Limb (tissue), 2 donors: Measurements from ENCODE around the gene PHEX.

Source experiments
- DNase-seq, 2 donors: peaks; one replicate each; pipeline ENCODE4 v3.0.0-alpha.2; 2016; ENCODE audit errors: extremely low spot score in 2 of 2

PHEX gene

DNA sequence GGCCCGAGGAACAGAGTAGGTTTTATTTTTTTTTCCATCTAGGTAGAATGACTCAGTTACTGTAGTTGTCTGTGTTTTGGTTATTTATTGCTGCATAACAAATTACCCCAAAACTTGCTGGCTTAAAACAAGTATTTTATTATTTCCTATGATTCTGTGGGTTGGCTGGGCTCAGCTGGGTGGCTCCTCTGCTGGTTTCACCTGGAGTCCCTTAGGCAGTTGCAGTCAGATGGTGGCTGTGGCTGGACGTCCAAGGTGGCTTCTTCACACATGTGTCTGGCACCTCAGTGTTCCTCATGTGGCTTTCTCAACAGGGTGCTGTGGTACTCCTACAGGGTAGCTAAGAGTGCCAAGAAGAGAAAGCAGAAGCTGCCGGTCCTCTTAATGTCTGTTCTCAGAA is 115.8 kb downstream of the PHEX start:
- no peak for DNase-seq

DNA sequence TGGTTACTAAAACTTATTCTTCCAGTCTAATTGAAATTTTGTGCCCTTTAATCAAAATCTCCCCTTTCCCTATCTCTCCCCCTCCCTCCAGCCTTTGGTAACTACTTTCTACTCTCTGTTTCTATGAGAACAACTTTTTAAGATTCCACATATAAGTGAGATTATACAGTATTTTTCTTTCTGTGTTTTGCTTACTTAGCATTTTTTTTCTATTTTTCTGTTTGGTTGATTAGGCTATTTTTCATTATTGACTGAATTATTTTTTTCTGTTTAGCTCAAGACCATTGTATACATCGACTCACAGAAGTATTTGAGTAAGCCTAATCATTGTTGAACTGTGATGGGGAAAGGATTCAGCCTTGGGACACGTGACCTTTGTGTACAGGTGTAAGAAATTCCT is 116.4 kb downstream of the PHEX start:
- DNase-seq = no peak

DNA sequence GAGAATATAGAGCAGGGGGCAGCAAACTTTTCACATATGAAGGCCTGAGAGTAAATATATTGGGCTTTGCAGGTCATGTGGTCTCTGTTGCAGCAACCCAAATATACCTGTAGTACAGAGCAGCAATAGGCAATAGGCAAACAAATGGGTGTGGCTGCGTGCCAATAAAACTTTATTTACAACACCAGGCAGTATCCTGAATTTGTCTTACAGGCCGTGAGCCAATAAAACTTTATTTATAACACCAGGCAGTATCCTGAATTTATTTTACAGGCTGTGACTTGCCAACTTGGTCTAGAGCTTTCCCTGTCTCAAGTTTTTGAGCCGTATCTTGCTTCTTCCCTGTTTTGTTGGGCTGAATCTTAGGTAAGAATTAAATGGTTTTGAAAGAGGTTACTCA is 118.2 kb downstream of the PHEX start:
- no peak for DNase-seq

DNA sequence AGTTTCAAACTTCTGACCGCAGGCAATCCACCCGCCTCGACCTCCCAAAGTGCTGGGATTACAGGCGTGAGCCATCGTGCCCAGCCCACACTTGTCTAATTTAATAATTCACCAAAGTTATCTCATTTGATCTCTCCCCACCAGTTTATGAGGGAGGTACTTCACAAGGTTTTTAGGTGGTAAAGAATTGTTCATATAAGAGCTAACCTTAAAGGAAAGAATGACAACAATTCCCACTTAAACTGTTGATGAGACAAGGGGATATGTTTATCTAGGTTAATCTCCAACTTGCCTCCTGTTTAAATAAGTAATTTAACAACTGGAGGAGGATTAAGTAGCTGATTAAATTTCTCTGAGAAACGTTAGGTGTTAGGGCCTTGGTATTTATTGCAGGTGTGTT is 123.0 kb downstream of the PHEX start:
- DNase-seq = no peak

DNA sequence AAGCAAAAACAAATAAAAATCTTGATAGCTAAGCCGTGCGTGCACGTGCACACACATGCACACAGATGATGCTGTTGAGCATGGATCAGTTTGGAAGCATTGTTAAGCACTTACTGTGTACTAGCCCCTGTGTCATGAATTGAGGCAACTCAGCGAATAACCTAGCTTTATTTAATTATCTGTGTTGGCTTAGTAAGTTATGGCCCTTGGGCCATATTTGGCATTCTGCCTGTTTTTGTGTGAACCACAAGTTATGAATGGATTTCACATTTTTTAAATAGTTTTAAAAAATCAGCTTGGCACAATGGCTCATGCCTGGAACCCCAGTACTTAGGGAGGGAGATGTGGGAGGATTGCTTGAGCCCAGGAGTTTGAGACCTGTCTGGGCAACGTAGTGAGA is 126.9 kb downstream of the PHEX start:
- no peak for DNase-seq

DNA sequence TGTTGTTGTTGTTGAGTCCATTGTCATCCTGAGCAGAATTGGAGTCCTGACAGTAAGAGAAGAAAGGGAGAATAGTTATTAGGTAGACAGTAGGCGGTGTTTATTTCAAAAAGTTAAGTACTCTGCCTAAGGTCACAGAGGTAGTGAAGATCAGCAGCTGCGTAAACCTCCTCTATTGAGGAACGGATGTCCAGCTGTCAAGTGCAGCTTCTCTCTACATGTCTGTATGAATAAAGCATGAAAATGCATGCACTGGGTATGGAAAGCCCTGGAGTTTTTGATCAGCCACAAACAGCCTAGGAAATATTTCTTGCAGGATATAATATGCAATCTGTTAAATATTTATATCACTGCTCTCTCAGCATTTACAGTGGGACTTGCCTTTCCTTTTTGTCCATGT is 131.2 kb downstream of the PHEX start:
- DNase-seq = no peak

DNA sequence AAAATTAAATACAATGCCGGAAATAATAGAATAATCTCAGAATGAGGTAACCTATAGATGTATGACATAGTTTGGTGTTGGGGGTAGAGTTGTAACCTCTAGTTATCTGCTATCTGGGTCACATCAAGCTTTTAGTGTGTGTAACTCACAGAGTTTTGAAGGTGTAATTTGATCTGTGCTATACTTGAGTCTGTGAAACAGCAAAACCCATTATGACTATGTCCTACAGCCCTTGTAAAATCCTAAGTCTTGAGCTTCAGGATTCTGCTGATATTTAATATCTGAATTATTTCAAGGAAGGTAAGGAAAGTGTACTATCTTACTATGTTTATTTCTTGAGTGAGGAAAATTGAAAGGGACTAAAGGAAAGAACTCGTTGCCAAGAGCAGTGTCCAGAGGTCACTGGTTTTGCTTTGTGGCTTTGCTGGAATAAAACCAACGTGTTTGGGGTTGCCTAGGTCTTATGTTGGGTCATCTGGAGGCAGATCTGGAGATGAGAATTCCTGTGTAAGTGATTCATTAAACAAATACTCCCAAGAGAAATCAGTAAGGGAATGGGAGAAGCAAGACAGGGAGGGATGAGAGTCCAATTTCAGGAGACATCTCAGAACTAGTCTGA is 132.8 kb downstream of the PHEX start:
- no peak for DNase-seq

DNA sequence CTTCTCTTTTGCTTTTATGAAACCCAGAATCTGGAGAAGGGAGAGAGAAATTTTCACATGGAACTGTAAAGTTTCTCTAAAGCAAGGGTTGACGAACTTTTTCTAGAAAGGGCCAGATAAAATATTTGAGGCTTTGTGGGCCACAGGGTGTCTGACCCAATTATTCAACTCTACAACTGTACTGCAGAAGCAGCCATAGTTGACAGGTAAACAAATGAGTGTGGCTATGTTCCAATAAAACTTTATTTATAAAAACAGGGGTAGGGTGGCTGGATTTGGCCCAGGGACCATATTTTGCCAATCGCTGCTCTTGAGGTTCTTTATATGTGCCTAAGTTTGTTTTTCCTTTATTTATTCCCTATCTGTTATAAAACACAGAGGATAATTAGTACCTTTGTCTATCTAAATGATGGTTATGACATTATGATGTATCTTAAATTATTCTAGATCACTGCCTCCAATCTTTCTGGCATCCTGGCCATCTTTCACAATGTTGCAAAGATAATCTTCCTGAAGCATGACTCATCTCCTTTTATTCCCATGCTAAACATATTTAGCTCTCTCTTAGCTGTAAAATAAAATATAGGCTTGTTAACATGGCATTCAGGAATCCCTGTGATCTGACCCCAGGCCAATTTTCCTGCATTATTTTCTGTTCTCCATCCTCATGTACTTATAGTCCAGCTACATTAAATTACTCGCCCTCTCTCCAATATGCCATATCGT is 133.8 kb downstream of the PHEX start:
- no peak for DNase-seq

DNA sequence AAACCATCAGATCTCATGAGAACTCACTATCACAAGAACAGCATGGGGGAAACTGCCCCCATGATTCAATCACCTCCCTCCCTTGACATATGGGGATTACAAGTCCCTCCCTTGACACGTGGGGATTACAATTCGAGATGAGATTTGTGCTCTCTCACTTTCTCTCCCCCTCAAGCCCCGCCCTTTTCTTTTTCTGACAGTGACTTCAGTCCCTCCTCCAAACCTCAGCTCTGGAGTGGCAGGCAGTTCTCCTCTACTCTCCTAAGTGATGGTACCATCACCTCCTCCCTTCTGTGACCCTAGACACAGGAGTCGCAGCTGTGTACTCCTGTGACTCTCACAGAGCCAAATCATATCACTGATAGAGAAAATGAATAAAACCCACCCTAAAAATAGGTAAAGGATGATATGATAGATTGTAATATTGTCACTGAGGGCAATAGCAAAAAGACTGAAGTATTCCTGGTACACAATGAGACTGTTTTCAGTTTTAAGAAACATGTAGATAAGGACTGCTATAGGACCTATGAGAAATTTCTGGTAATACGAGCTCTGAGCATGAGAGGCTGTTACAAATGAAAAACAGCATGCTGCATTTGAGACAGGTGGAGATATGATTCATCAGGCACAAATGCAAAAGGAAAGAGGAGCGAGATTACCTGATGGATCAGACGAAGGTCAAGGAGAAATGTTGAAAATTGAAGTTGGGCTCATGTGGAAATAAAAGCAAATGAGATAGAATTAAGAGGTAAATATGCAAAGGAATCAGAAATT is 139.3 kb downstream of the PHEX start:
- DNase-seq = no peak

DNA sequence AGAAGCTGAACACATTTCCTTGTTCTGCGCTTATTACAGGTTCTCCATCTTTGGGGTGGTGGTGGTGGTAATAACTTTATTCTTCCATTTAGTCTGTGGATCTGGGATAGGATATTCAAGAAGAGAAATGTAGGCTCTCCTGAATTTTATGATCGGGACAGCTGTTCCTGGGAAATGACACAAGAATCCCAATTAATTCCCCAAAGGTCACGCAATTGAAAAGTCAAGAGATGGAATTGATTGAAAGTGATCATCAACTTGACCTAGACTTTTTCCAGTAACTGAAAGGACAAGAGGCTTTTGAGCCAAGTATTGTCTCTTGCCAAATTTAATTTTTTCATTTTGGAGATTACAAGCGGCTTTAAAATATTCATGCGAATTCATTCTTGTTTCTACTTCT is 141.8 kb downstream of the PHEX start:
- no peak for DNase-seq

DNA sequence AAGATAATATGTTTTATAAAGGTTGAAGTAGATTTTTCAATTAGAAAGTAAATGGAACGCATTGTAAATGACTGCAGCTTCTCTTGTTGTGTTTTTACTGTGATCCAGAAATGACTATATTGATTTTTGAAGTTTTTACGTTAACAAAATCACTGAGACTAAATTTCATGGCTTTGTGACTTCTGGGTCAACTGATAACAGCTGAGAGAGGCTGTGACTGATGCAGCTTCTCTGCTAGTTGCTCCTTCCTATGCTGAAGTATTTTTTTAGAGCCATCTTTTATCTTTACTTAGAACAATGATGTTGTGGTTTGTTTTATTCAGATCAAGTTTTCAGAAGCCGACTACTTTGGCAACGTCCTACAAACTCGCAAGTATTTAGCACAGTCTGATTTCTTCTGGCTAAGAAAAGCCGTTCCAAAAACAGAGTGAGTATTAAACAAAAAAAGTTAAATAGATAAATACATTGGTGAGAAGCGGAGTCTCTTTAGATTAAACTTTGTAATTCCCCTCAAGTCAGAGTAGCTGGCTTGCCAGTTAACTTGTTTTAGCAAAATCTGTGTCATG is 145.9 kb downstream of the PHEX start:
- DNase-seq = no peak

DNA sequence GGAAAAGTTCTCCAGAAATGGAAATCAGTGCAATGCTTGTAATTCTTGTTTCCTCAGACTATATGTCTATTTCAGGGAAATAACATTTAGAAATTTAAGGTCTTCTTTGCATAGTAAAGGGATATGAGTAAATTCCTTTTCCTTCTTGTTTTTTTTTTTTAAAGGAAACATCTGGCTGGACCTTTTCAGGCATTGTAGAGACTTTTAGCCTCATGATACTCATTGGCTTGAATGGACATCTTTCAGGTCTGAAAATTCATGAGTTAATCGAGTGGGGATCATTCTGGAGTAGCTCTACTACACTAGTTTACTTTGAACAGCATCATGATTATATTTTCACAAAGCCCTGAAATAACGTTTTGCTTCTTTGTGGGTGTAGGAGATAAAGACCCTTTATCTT is 152.0 kb downstream of the PHEX start:
- DNase-seq = no peak

DNA sequence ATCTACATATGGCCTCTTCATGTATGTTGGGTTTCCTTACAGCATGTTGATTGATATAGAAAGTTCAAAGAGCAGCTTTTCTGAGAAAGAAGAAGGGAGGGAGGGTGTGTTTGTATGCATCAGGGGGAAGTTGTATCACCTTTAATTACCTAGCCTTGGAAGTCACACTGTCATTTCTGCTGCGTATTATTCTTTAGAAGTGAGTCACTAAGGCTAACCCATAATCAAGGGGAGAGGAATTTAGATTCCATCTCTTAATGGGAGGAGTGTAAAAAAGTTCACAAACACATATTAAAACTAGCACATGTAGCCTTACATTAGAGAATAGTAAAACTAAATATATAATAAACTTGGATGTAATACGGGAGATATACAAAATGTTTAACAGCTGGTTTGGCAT is 154.0 kb downstream of the PHEX start:
- DNase-seq = no peak

DNA sequence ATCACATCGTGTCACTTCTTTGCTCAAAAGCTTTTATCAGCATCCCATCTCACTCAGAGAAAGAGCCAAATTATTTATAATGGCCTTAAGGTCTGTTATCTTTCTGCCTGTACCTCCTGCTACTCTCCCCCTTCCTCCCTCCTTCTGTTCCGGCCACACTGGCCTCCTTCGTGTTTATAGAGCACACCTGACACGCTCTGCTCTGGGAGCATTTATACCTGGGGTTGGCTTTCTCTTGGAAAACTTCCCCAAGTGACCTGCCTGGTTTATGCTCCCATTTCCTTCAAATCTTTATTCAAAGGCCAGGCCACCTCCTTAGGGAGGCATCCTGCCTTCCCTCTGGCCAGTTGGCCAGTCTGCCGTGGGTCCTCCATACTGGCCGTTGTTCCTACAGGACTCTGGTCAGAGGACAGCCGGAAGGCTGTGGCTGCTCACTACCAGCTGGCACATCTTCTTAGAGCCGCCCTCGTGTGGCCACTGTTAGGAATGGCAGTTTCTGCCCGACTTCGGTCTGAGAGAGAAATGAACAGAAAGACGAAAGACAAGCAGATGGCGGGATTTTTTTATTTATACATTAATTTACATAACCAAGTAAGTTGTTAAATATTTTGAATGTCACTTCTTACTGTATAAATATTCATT is 160.4 kb downstream of the PHEX start:
- peak; percentile 8 to 35 for DNase-seq

DNA sequence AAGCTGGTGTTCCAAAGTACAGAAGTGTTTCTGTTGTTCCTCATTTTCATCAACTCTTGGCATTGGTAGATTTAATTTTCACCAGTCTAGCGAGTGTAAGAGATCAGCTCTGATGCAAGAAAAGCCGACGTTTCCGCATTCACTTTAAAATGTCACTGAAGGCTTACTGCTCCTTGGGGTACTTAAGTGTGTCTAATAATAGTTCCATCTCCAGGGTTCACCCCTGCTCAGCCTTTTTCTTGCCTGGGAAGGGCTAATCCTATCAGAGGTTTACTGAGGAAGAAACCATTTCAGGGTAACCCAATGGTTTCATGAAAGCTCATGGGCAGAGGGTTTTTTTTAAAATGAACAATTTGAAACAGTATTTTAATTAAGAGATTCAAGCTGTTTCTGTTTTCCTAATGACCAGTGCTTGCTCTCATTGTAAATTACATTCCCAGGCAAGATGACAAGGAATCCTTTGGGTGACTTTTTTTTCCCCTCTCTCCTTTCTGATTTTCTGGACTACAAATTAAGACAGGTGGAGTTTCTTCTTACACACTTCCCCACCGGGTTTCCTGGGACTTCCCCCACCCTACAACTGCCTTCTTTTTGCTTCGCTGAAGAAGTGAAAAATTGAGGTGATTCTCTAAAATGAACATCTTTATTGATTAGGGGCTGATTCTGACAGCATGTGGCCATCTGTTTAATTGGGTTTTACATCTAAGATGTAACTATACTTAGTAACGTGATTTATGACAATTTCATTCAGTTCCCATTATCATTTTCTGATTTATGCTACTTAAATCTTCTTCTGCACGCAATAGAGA is 161.9 kb downstream of the PHEX start:
- no peak for DNase-seq

DNA sequence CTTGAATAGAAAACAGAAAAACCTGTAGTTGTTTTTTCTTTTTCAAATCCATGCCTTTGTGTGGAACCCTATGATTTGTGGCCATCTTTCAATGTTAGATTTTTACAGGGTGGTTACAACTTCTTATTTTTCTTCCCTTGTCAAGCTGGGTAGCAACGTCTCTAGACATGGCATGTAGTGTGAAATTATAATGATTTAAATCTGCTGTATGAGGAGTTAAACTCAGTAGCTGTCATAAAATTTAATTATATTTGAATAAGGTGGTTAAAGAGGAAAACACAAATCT is 162.5 kb downstream of the PHEX start:
- no peak for DNase-seq

DNA sequence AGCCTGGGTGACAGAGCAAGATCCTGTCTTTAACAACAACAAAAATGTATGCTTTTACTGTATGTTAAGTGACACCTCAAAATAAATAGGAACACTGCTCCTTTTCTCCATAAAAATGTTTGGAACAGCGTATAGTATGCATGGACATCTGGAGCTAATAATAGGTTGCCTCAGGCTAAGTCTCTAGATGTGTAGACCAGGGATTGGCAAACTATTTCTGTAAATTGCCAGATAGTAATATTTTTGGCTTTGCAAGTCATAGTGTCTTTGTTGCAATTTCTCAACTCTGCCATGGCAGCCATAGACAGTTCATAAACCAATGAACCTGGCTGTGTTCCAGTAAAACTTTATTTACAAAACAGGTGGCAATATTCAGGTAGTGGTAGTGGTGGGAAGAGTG is 164.0 kb downstream of the PHEX start:
- DNase-seq = no peak

DNA sequence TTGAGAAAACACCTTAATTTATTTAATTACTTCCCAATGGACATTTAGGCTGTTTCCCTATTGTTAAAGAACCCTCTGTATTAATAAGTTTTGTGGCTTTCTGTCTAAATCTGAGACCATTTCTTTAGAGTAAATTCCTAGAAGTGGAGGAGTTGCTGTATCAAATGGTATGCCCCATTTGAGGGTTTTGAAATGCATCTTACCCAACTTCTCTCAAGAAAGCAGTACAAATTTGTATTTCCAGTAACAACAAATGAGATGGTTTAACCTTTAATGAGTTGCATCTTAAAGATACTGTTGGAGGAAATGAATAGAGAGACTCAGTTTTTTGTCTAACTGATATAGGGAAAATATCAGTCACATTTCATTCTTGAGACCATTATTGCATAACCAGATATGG is 170.1 kb downstream of the PHEX start:
- DNase-seq = no peak

DNA sequence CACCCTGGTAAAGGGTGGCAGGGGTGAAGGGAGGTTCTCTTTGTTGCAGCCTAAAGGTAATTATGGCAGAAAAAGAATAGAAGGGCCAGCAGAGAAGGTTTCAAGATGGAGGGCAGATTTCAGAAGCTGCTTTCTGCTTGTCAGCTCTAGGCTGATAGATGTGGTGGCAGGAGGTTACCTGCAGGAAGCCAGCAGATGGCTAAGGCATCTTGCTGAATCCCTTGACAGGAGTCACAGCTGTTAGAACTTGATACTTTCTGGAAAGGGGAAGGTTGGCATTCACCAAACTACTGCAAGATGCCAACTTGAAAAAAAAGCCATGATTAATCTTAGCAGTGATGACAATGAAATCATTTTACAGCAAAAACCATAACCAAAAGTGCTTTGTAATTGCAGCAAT is 171.1 kb downstream of the PHEX start:
- DNase-seq = no peak

DNA sequence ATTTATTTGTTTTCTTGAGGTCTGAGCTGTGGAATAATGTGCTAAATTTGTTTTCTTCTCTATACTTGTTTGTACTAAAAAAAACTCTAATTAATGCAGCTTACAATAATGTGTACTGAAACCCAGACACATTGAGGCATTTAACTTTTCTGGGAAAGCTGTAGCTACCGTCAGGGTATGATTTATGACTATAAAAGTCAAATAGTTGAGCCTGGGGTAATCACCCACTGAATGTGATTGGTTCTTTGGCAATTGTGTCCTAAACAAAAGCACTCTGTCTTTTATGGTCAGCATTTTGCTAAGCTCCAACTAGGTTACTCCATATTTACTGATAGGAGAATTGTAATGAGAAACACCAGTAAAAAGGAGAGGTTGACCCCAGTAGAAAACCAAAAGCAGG is 174.7 kb downstream of the PHEX start:
- DNase-seq = no peak

DNA sequence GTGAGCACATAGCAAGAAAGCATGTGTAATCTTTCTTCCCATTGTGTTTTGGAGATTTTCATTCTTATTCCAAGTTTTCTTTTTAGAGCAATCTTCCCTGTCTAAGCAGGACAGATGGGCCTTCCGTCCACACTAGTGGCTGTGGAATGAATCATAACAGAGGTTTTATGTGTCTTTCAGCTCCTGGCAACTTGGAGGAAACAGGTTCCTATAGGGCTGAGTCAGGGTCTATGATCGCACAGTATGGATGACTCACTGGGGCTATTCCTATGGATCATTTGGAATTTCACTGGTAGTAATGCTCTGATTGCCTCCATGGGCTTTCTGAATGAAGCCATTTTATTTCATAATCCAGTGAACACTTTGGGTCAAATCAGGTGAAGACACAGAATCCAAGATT is 188.8 kb downstream of the PHEX start:
- no peak for DNase-seq
